ENCODE data around the gene OR2Y1.

GRCh38 chr5:180785794-180786221, 46.0 kb upstream of the OR2Y1 start:
- TF ChIP-seq CTCF (IDR thresholded peaks at IDR 0.05 in 4 of 5, conservative IDR thresholded peaks at IDR 0.05 in 1 of 5) (no peak), POLR2A (IDR thresholded peaks at IDR 0.05) (no peak)
